GM18870 (cell line): ENCODE data around the gene MAMLD1.

Experiments used
- ATAC-seq: cut with Tn5 transposase; IDR thresholded peaks from one replicate; pipeline ENCODE4 v1.9.1; 2021; ENCODE audit warnings: moderate library complexity; ENCODE audit not compliant: unreplicated experiment

MAMLD1 gene

GRCh38 chrX:150525061-150525919 lies 162.2 kb downstream of the MAMLD1 start:
- no peak for ATAC-seq

GRCh38 chrX:150526692-150527091 lies 163.6 kb downstream of the MAMLD1 start:
- ATAC-seq = no peak

- ATAC-seq = no peak
Measured at GRCh38 chrX:150527108-150527507, 164.0 kb downstream of the MAMLD1 start.

GRCh38 chrX:150529587-150529986 lies 166.5 kb downstream of the MAMLD1 start:
- ATAC-seq = no peak

GRCh38 chrX:150530821-150531220 lies 167.7 kb downstream of the MAMLD1 start:
- ATAC-seq = no peak

- ATAC-seq = no peak
Measured at GRCh38 chrX:150531467-150531866, 168.3 kb downstream of the MAMLD1 start.

GRCh38 chrX:150533863-150534262 lies 170.7 kb downstream of the MAMLD1 start:
- no peak for ATAC-seq

GRCh38 chrX:150536455-150537116 lies 173.5 kb downstream of the MAMLD1 start:
- ATAC-seq = no peak

- ATAC-seq = no peak
Measured at GRCh38 chrX:150537851-150538250, 174.7 kb downstream of the MAMLD1 start.

- ATAC-seq = no peak
Measured at GRCh38 chrX:150540965-150541364, 177.8 kb downstream of the MAMLD1 start.

GRCh38 chrX:150542846-150543229 lies 179.7 kb downstream of the MAMLD1 start:
- peak; percentile 35 for ATAC-seq

GRCh38 chrX:150543230-150544155 lies 180.4 kb downstream of the MAMLD1 start:
- ATAC-seq = peak; percentile 72

- ATAC-seq = no peak
Measured at GRCh38 chrX:150544222-150544787, 181.2 kb downstream of the MAMLD1 start.

- no peak for ATAC-seq
Measured at GRCh38 chrX:150544835-150545770, 182.0 kb downstream of the MAMLD1 start.

- no peak for ATAC-seq
Measured at GRCh38 chrX:150546711-150547153, 183.6 kb downstream of the MAMLD1 start.

GRCh38 chrX:150547375-150548115 lies 184.4 kb downstream of the MAMLD1 start:
- no peak for ATAC-seq

GRCh38 chrX:150548251-150548650 lies 185.1 kb downstream of the MAMLD1 start:
- no peak for ATAC-seq

GRCh38 chrX:150548684-150549083 lies 185.6 kb downstream of the MAMLD1 start:
- no peak for ATAC-seq

GRCh38 chrX:150551963-150552362 lies 188.8 kb downstream of the MAMLD1 start:
- no peak for ATAC-seq
